GM12878 (cell line): ENCODE data around the gene FAM217B. TPM values are rescaled to one million over a fixed set of nuclear protein-coding genes. Genes with fewer than 3 reads are reported as not detected.

Source experiments
- polyA plus RNA-seq, 11 experiments: library from polyadenylated mRNA; depleted of rRNA in 4 of 11; unstranded in 6 of 11; stranded (reverse) in 5 of 11; fragments of >200 nt; fragmentation: Nextera tagmentation in 4 of 11; fragmentation: Illumina TruSeq in 1 of 11; extraction: Ambion mirVana in 4 of 11; extraction: Trizol in 1 of 11; gene quantifications; 1 replicate in 1 of 11; 2 replicates in 10 of 11; pipeline versions ENCODE4 v1.2.1 to v1.2.3, GENCODE V29; 2011 to 2016; ENCODE audit warnings: inconsistent platforms in 2 of 11, missing spikeins in 2 of 11, low read depth in 1 of 11
- total RNA-seq, 4 experiments: library from RNA; depleted of rRNA in 3 of 4; stranded (reverse); fragments of >200 nt in 3 of 4; fragmentation: Illumina TruSeq in 1 of 4; extraction: Trizol in 1 of 4; gene quantifications; 2 replicates each; pipeline versions ENCODE4 v1.2.1 to v1.2.3, GENCODE V29; 2013 to 2021

The FAM217B gene
- total and polyA plus RNA-seq, 10 of the 15 experiments (the other 5 are each of a cell fraction or from before 2014, with no cell fraction given) = 6.3 to 18.3 (median 10.6) TPM

Other genes with a start within 250 kb of the FAM217B start
- gene SYCP2, start 6.8 kb upstream of the FAM217B start, total RNA-seq (2014; rRNA removed) = 0.16 TPM in 1 of 2 replicates, not detected in the other
- 0.04 and 0.14 TPM in 2 replicates for gene SYCP2, start 6.8 kb upstream of the FAM217B start, total RNA-seq (2014; rRNA removed; fragmentation: Illumina TruSeq; extraction: Trizol)
- gene SYCP2, start 6.8 kb upstream of the FAM217B start, total RNA-seq (2021) = 0.13 TPM in 2 replicates
- gene SYCP2, start 6.8 kb upstream of the FAM217B start, polyA plus RNA-seq (2011; rRNA removed) = 0.10 and 0.16 TPM in 2 replicates
- 0.09 and 0.95 TPM in 2 replicates for gene SYCP2, start 6.8 kb upstream of the FAM217B start, polyA plus RNA-seq (2014; fragmentation: Illumina TruSeq; extraction: Trizol)
- gene SYCP2, start 6.8 kb upstream of the FAM217B start, polyA plus RNA-seq (2014; fragmentation: Nextera tagmentation; extraction: Ambion mirVana) = under 1 TPM; 0.04 to 0.10 TPM
- 0.01 and 0.22 TPM in 2 replicates for gene SYCP2, start 6.8 kb upstream of the FAM217B start, polyA plus RNA-seq (2014; rRNA removed)
- under 1 TPM in 1 of 2 experiments, not detected in 1; 0.18 TPM for gene SYCP2, start 6.8 kb upstream of the FAM217B start, polyA plus RNA-seq (2016; fragmentation: Nextera tagmentation; extraction: Ambion mirVana)
- gene PPP1R3D, start 84 bp upstream of the FAM217B start, total RNA-seq (2014; rRNA removed) = 4.4 TPM in 2 replicates
- gene PPP1R3D, start 84 bp upstream of the FAM217B start, total RNA-seq (2014; rRNA removed; fragmentation: Illumina TruSeq; extraction: Trizol) = 3.3 and 3.6 TPM in 2 replicates
- gene PPP1R3D, start 84 bp upstream of the FAM217B start, total RNA-seq (2021) = 4.8 and 5.1 TPM in 2 replicates
- gene PPP1R3D, start 84 bp upstream of the FAM217B start, polyA plus RNA-seq (2011; rRNA removed) = 2.0 and 2.8 TPM in 2 replicates
- gene PPP1R3D, start 84 bp upstream of the FAM217B start, polyA plus RNA-seq (2014; fragmentation: Illumina TruSeq; extraction: Trizol) = 3.1 and 4.1 TPM in 2 replicates
- gene PPP1R3D, start 84 bp upstream of the FAM217B start, polyA plus RNA-seq (2014; fragmentation: Nextera tagmentation; extraction: Ambion mirVana) = 1 to 10 TPM in 1 of 2 experiments, under 1 TPM in 1; 0.74 to 1.3 TPM
- gene PPP1R3D, start 84 bp upstream of the FAM217B start, polyA plus RNA-seq (2014; rRNA removed) = 2.7 and 3.0 TPM in 2 replicates
- gene PPP1R3D, start 84 bp upstream of the FAM217B start, polyA plus RNA-seq (2016; fragmentation: Nextera tagmentation; extraction: Ambion mirVana) = 1 to 10 TPM in 1 of 2 experiments, under 1 TPM in 1; 0.39 to 2.8 TPM
- 0.06 and 0.16 TPM in 2 replicates for gene CDH26, start 18.0 kb downstream of the FAM217B start, total RNA-seq (2014; rRNA removed)
- gene CDH26, start 18.0 kb downstream of the FAM217B start, total RNA-seq (2014; rRNA removed; fragmentation: Illumina TruSeq; extraction: Trizol) = not detected in 2 replicates
- gene CDH26, start 18.0 kb downstream of the FAM217B start, total RNA-seq (2021) = 0.10 TPM in 1 of 2 replicates, not detected in the other
- gene CDH26, start 18.0 kb downstream of the FAM217B start, polyA plus RNA-seq (2011; rRNA removed) = 0.16 and 0.39 TPM in 2 replicates
- gene CDH26, start 18.0 kb downstream of the FAM217B start, polyA plus RNA-seq (2014; fragmentation: Illumina TruSeq; extraction: Trizol) = 0.03 TPM in 1 of 2 replicates, not detected in the other
- under 1 TPM in 1 of 2 experiments, not detected in 1; 0.05 TPM for gene CDH26, start 18.0 kb downstream of the FAM217B start, polyA plus RNA-seq (2014; fragmentation: Nextera tagmentation; extraction: Ambion mirVana)
- gene CDH26, start 18.0 kb downstream of the FAM217B start, polyA plus RNA-seq (2014; rRNA removed) = 0.18 and 0.19 TPM in 2 replicates
- not detected for gene CDH26, start 18.0 kb downstream of the FAM217B start, polyA plus RNA-seq (2016; fragmentation: Nextera tagmentation; extraction: Ambion mirVana)